ENCODE measurements around the gene AAGAB.

Gene AAGAB

GRCh38 chr15:67207555-67208207, 46.8 kb downstream of the AAGAB start:
- DNase-seq = no peak

DNA sequence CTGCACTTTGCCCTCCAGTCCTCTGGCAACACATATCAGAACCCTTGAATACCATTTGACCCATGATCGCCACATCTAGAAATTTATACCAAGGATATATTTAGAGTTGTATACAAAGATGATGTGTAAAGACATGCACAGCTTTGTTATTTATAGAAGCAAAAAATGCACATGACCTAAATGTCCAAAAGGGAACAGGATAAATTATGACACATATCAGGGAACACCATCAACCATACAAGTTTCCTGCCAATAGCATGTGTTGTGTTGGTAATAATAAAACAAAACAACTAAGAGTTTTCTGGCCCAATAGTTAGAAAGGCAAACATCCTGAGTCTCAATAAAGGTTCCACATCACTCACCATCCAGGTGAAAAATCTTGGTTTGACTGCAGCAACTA, 51.5 kb downstream of the AAGAB start:
- no peak for DNase-seq

- no peak for DNase-seq
Measured at GRCh38 chr15:67202091-67202490, 52.4 kb downstream of the AAGAB start.

- no peak for DNase-seq
Measured at GRCh38 chr15:67201136-67201535, 53.3 kb downstream of the AAGAB start.

DNA sequence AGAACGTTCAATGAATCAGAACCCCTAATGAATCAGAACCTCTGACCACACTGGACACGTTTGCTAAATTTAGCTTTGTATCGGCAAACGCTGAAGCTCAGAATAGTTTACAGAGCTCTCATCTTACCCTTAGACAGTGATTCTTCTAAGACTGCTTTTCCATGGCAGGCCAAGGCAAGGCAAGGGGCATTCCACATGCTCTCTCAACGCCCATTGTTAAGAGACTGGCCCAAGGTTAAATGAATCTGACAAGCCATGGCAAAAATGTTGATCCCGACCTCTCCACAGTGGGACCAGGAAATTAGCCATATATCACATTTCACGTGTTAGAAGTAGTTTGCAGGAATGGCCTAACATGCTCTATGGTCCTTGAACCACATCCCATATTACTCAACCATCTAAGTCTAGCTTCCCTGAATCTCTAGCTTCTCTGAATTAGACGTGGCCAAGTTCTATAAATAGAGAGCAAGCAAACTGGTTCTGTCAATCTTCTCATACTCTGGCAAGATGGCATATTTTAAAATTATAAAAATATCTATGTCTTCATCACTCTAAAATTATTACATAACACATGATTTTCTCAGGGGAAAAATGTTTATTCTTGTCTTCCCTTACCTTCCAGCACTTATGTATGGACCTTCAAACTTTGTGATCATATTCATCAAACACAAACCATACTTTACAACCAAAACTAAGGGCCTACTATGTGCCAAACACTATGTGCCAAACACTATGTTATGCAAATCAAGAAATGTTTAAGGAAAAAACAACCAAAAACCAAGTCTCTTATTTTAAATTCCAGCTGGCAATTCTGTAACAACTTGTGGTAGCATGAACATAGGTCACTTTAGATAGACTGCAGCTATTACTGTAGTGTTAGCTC, 54.3 kb downstream of the AAGAB start:
- DNase-seq = no peak

- no peak for DNase-seq
Measured at GRCh38 chr15:67199391-67199790, 55.1 kb downstream of the AAGAB start.

- no peak for DNase-seq
Measured at GRCh38 chr15:67198157-67198754, 56.2 kb downstream of the AAGAB start.

- DNase-seq = no peak
Measured at GRCh38 chr15:67197364-67197695, 57.1 kb downstream of the AAGAB start.

DNA sequence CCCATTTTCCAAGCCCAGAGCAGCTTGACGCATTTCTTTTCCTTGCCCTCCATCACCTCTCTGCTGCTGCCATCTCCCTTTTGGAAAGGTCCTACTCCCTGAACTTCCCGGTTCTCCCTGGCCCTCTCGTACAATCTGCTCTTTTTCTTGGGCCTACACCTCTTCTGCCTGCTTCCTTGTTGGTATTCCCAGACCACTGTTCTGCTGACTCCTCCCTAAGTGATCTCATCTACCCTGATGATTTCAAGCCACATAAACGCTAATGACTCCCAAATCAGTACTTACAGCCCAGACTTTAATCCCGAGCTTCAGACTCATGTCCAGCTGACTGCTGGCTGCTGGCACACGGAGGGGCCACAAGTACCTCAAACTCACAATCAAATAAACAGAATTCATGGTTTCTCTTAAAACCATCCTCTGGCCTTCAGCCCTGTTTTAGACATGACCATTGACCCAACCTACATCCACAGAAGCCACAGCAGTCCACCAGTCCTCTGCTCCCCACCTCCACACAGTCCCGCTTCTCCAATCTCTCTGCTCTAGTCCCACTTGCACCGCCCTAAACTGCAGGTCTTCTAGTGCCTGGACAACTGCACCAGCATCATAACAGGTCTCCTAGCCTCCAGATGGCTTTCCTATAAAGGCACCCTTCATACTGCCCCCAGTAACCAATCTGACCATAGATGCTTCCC, 57.6 kb downstream of the AAGAB start:
- DNase-seq = no peak

GRCh38 chr15:67196222-67196621, 58.2 kb downstream of the AAGAB start:
- no peak for DNase-seq

- no peak for DNase-seq
Measured at GRCh38 chr15:67195305-67195704, 59.2 kb downstream of the AAGAB start.

DNA sequence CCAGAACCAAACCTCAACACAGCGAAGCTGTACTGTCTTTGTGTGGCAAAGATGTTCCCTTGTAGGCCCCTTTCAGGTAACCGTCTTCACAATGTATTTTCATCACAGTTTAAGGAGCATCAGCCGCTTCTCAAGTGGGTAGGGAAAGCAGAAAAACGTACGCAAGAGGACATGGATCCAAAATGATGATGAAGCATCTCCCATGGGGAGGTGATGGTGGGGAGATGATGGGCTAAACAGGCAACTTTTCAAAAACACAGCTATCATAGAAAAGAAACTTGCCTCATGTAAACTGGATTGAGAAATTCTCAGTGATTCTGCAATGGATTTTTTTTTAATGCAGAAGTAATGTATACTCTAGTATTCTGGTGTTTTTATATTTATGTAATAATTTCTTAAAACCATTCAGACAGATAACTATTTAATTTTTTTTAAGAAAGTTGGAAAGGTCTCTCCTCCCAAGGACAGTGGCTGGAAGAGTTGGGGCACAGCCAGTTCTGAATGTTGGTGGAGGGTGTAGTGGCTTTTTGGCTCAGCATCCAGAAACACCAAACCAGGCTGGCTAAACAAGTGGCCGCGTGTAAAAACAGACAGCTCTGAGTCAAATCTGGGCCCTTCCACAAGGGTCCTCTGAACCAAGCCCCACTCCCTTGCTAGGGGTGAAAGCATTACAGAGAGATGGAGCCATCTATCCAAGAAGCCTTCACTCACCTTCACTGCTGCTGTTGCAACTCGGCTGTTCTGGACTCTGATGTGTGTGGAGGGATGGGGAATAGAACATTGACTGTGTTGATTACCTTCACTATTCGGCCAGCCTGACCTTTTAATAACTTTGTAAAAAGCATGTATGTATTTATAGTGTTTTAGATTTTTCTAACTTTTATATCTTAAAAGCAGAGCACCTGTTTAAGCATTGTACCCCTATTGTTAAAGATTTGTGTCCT, 60.0 kb downstream of the AAGAB start:
- DNase-seq = no peak

GRCh38 chr15:67193223-67193990, 61.1 kb downstream of the AAGAB start:
- DNase-seq = no peak

- DNase-seq = no peak
Measured at GRCh38 chr15:67192185-67192820, 62.2 kb downstream of the AAGAB start.

GRCh38 chr15:67190813-67191212, 63.6 kb downstream of the AAGAB start:
- DNase-seq = no peak

DNA sequence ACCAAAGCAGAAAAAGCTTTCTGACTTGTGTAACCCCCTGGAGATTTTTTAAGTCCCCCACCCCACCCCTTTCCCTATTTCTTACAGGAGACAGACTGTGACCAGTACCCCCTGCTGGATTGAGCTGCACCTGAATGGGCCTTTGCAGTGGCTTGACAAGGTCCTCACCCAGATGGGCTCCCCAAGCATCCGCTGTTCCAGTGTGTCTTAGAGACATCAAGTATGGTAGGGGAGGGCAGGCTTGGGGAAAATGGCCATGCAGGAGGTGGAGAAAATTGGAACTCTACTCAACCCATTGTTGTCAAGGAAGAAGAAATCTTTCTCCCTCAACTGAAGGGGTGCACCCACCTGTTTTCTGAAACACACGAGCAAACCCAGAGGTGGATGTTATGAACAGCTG, 64.1 kb downstream of the AAGAB start:
- no peak for DNase-seq

DNA sequence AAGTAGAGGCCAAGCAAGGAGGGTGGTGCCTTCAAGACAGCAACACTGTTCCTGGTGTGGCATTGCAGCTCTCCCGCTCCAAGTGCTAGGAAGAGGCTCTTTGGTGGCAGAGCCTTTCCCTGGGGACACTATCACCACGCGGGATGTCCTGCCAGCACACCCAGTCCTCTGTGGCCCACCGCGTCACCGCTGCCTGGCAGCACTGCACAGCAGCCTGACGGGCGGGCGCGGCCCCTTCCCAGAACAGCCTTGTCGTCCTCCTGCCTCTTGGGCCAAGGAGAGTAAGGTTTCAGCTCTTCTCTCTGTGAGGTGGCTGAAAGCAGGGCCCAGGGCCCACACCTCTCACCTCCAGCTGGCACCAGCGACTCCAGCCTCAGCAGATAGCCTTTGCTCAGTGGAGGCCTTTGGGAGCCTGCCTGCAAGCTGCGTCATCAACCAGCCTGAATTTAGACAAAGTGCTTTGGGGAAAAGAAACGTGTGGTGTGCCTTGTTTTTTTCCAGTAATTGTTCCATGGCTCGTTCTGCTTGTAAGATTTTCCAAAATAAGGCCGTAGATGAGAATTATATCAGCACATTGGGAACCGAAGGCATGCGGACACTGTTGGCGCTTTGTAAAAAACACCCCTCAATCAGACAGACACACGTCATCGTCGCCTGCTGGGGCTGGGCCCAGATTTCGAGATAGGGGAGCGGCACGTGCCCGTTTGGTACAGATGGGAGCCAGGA, 65.0 kb downstream of the AAGAB start:
- no peak for DNase-seq

- DNase-seq = no peak
Measured at GRCh38 chr15:67188551-67189218, 65.8 kb downstream of the AAGAB start.

GRCh38 chr15:67187351-67187854, 67.1 kb downstream of the AAGAB start:
- DNase-seq = no peak

GRCh38 chr15:67186688-67187087, 67.8 kb downstream of the AAGAB start:
- DNase-seq = no peak

All from stimulated activated CD4-positive, alpha-beta T cell treated with anti-CD3 and anti-CD28 coated beads, Interleukin-4, amount 100 ng/mL, for 24 hours (primary cell).